Type B pancreatic cell (in vitro differentiated cells): ENCODE measurements around the gene TBPL1. TPM values are rescaled to one million over a fixed set of nuclear protein-coding genes. Genes with fewer than 3 reads are reported as not detected.

Experiments
- DNase-seq: peaks from one replicate; pipeline ENCODE4 v3.0.0; 2021; ENCODE audit warnings: mixed read lengths; ENCODE audit not compliant: unreplicated experiment; ENCODE audit errors: extremely low spot score
- H3K27ac Mint-ChIP-seq: 2 replicates; pipeline ENCODE4 v1.8.0; 2021; ENCODE audit warnings: mild to moderate bottlenecking, mixed read lengths
- H3K27me3 Mint-ChIP-seq: 2 replicates; pipeline ENCODE4 v1.8.0; 2021; ENCODE audit warnings: mixed read lengths
- H3K36me3 Mint-ChIP-seq: 2 replicates; pipeline ENCODE4 v1.8.0; 2021; ENCODE audit warnings: mixed read lengths
- H3K4me1 Mint-ChIP-seq: one replicate; pipeline ENCODE4 v1.8.0; 2021; ENCODE audit warnings: mixed read lengths; ENCODE audit not compliant: unreplicated experiment
- H3K4me3 Mint-ChIP-seq: 2 replicates; pipeline ENCODE4 v1.8.0; 2021; ENCODE audit warnings: mild to moderate bottlenecking, mixed read lengths
- H3K9me3 Mint-ChIP-seq: 2 replicates; pipeline ENCODE4 v1.8.0; 2021; ENCODE audit warnings: mixed read lengths
- total RNA-seq: library from RNA; stranded (reverse); gene quantifications from 2 replicates; pipeline ENCODE4 v1.2.1, GENCODE V29; 2021; ENCODE audit warnings: low replicate concordance
- TF ChIP-seq, protein P1 (sequence below): fragments of 200-600 bp; sonication (generic); conservative IDR thresholded peaks from 2 replicates; pipeline ENCODE4 v1.5.0; 2021; ENCODE audit warnings: antibody characterized with exemption, mild to moderate bottlenecking

The TBPL1 gene
- total RNA-seq, 1 donor from 2014 or later, result 35.5 TPM

DNA sequence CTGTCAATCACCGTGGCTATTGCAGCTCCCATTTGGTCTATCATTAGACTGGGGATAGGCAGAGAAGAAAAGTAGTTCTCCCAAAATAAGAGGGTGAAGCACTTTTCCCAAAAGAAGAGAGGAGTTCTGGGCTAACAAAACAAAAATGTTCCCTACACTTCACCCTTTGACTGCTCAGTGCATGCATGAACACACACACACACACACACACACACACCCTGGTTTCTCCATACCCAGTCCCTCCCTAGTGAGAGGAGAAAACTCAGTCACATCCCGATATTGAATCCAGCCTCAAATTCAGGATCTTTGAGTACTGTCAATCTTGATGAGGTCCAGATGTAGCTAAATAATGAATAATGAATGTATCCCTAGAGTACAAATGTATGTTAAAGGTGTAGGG, 4.6 kb upstream of the TBPL1 start:
- H3K36me3 Mint-ChIP-seq, result no peaks in the 10 kb centered on the region
- H3K27me3 Mint-ChIP-seq, result peaks cover 24% of the 10 kb centered on the region
- peaks cover 9% of the 10 kb centered on the region for H3K4me1 Mint-ChIP-seq
- DNase-seq, result no peak
- H3K27ac Mint-ChIP-seq, result no peak overlapping the region
- no peak overlapping the region for H3K4me3 Mint-ChIP-seq
- no peaks in the 10 kb centered on the region for H3K9me3 Mint-ChIP-seq
- TF ChIP-seq, protein P1, sequence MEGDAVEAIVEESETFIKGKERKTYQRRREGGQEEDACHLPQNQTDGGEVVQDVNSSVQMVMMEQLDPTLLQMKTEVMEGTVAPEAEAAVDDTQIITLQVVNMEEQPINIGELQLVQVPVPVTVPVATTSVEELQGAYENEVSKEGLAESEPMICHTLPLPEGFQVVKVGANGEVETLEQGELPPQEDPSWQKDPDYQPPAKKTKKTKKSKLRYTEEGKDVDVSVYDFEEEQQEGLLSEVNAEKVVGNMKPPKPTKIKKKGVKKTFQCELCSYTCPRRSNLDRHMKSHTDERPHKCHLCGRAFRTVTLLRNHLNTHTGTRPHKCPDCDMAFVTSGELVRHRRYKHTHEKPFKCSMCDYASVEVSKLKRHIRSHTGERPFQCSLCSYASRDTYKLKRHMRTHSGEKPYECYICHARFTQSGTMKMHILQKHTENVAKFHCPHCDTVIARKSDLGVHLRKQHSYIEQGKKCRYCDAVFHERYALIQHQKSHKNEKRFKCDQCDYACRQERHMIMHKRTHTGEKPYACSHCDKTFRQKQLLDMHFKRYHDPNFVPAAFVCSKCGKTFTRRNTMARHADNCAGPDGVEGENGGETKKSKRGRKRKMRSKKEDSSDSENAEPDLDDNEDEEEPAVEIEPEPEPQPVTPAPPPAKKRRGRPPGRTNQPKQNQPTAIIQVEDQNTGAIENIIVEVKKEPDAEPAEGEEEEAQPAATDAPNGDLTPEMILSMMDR, result no peak

DNA sequence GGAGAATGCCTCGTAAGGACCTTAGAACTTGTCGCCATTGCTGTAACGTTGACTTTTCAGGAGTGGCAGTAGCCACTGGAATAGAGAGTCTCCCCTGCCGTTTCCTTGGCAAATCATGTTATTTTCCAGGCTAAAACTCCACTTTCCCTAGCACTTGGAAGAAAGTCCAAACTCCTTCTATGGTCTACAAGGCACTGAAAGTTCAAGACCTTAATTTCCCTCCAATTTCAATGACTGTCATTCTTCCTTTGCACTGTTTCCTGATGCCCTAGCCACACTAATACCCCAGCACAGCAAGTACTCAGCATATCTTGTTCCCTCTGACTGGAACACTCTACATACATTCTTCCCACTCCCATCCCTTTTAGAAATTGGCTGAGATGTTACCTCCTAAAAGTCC, 1.8 kb upstream of the TBPL1 start:
- H3K36me3 Mint-ChIP-seq, result no peaks in the 10 kb centered on the region
- peak overlapping the region; percentile 14 for H3K27ac Mint-ChIP-seq
- TF ChIP-seq, protein P1, result no peak
- peaks cover 29% of the 10 kb centered on the region for H3K4me1 Mint-ChIP-seq
- peaks cover 17% of the 10 kb centered on the region for H3K27me3 Mint-ChIP-seq
- H3K4me3 Mint-ChIP-seq, result peak overlapping the region; percentile 80
- no peaks in the 10 kb centered on the region for H3K9me3 Mint-ChIP-seq
- no peak for DNase-seq

DNA sequence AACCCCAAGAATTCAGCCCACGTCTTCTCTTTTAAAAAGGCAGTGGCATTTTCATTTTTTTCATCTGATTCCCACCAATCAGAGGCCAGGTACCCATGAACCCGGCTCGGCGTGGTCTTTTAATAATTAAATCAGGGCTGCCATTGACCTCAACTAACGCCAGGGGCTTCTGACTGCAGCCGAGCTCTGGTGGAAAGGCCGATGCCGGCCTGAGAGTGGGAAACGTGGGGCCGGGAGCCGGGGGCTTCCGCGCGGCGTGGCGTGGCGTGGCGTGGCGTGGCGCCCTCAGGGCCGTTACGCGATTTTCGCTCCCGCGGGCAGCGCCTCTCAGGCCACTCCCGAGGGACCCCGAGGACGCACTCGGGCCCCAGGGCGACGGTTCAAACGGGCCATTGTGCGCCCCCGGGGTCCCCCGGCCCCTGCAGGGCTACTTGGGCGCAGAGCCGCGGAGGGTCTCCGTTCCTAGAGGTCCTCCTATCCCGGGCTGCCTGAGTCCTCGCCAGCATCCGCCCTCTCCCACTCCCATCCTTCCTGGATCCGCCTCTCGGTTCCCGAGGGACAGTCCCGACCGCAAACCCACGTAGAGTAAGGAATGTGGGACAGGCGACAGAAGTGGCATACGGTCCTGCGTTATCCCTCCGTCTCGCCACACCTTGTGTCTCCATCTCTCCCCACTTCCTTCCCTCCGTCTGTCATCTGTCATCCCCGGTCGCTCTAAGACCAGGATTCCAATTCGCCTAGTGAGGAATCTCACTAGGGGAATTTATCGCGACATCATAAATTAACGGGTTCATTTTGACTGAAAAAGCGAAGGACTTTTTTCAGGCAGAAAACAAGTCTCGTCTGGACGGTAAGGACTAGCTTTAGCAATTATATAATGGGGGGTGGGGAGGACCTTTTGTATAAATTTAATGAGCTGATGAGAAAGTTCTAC, 876 bp upstream of the TBPL1 start:
- H3K27ac Mint-ChIP-seq, result peak overlapping the region; percentile 92
- peaks cover 36% of the 10 kb centered on the region for H3K4me1 Mint-ChIP-seq
- TF ChIP-seq, protein P1, result peak; percentile 73
- no peaks in the 10 kb centered on the region for H3K9me3 Mint-ChIP-seq
- H3K36me3 Mint-ChIP-seq, result no peaks in the 10 kb centered on the region
- peak overlapping the region; percentile 99 for H3K4me3 Mint-ChIP-seq
- peak; percentile 76 for DNase-seq
- H3K27me3 Mint-ChIP-seq, result peaks cover 12% of the 10 kb centered on the region

DNA sequence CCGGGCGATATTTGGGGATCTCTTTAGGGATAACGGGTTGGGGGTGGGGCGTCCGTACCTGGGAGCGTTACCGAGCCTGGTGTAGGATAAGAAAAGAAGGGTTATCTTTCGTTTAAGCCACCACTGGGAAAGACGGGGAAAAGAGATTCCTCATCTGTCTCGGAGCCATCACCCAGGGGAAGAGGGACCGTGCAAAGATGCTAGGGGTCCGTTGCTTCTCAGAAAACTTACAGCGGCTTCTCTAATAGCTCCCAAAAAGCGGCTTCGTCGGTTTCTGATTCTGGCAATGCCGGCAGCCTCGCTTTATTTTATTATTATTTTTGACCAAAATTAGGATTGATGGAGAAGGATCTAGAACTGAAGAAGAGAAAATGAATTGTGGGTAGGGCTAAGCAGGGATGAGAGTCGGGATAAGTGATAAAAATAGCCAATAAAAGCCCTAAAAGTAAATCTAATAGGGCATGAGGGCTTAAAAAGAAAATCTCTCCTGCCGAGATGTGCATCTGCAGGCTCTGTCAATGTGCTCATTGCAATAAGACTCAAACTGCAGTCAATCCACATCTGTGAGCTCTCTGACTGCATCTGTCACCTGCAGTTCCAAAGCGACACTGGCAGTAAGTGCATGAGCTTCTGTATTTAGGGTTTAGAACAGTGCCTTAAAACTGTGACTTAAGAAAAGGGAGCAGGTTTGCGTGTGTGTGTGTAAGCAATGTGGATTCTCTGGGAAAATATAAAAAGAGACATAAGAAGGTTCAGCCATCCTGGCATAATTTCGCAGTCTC, 801 bp downstream of the TBPL1 start:
- Mint-ChIP-seq H3K4me3 (peak overlapping the region; percentile 99), H3K9me3 (no peaks in the 10 kb centered on the region), H3K36me3 (no peaks in the 10 kb centered on the region), H3K4me1 (peaks cover 38% of the 10 kb centered on the region), H3K27me3 (peaks cover 4% of the 10 kb centered on the region), H3K27ac (peak overlapping the region; percentile 92)
- no peak for DNase-seq
- TF ChIP-seq, protein P1, result no peak

DNA sequence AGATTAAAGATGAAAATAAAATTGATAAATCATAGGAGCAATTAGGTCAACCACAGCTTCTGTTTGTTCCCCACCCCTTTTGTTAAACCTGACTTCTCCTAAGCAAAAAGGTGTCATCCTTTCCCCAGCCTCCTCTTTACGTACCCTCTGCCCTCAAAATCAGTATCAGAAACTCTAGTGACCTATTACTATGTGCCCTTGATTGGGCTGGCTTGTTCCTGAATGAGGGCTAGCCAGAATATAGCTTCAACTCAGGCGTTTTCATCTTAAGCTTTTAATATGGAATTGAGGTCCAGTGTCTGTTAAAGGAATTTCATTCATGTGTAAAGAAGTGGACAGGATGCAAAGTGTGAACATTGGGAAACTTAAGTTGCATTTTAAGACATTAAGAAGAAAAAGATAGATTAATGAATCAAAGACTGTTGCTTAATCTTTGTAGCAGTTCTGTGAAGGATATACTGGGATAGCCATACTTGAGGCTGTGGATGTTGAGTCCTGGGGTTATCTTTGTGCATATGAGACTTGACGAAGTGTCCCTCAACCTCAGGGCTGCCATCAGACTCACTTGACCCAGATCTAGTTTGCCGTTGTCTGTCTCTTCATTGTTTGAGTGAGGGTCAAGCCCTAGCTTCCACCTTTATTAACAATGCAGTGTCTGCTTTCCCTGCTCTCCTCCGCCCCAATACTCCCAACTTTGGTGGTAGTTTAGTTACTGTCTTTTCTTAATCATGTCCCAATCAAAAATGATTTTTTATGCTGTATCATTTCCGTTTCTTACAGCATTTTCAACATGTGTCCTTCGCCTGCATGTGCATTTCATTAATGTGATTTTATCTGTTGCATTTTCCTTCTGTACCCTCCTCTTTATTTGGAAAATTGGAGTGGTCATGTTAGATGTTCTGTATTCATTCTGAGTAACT, 1.9 kb downstream of the TBPL1 start:
- Mint-ChIP-seq H3K4me3 (peak overlapping the region; percentile 99), H3K36me3 (peaks cover 4% of the 10 kb centered on the region), H3K4me1 (peaks cover 38% of the 10 kb centered on the region), H3K27me3 (peaks cover 2% of the 10 kb centered on the region), H3K27ac (no peak overlapping the region), H3K9me3 (no peaks in the 10 kb centered on the region)
- TF ChIP-seq, protein P1, result no peak
- no peak for DNase-seq
